ENCODE results near the gene GNB4. TPM values are rescaled to one million over a fixed set of nuclear protein-coding genes. Genes with fewer than 3 reads are reported as not detected.

GNB4 gene
- total RNA-seq, 2 experiments from 2014 or later: 0.41 to 0.56 TPM

GRCh38 chr3:179464323-179465092, 13.2 kb upstream of the GNB4 start:
- DNase-seq (peak in 3 of 14 experiments; percentile 4 to 16 (median 12)), ATAC-seq (ENCODE audit: poor library complexity) (no peak)

GRCh38 chr3:179463319-179463718, 12.0 kb upstream of the GNB4 start:
- no peak for DNase-seq
- no peaks in the 10 kb centered on the region for H3K9me3 Mint-ChIP-seq
- no peak overlapping the region for H3K27ac Mint-ChIP-seq
- H3K36me3 Mint-ChIP-seq (ENCODE audit: low read depth): no peaks in the 10 kb centered on the region
- peaks cover 28% of the 10 kb centered on the region for H3K27me3 Mint-ChIP-seq
- H3K27me3 ChIP-seq (ENCODE audit: control insufficient read depth in 1 of 2, insufficient read depth in 2 of 2, low read length in 2 of 2): no peaks in the 10 kb centered on the region
- peaks cover 7% of the 10 kb centered on the region for H3K4me1 ChIP-seq (ENCODE audit: insufficient read depth, low read length)
- intact Hi-C loops (cut with DNase I, micrococcal nuclease): no loop called here
- H3K4me1 Mint-ChIP-seq (ENCODE audit: low read depth): peaks cover 10% of the 10 kb centered on the region
- no peak overlapping the region for H3K4me3 ChIP-seq (ENCODE audit: low read length)
- H3K9me3 ChIP-seq (ENCODE audit: control insufficient read depth in 1 of 2, insufficient read depth in 1 of 2, low read length in 2 of 2): no peaks in the 10 kb centered on the region
- CTCF ChIA-PET: no interaction called here
- no peak for TF ChIP-seq CTCF (IDR thresholded peaks at IDR 0.05)
- H3K4me3 Mint-ChIP-seq: no peak overlapping the region
- H3K27ac ChIP-seq (ENCODE audit: low read depth in 1 of 2, low read length in 2 of 2): no peak overlapping the region
- no peak for ATAC-seq (ENCODE audit: poor library complexity)
- H3K36me3 ChIP-seq (ENCODE audit: insufficient read depth, low read length): no peaks in the 10 kb centered on the region
- POLR2A ChIA-PET: no interaction called here

More at GRCh38 chr3:179464323-179465092, 13.2 kb upstream of the GNB4 start:
- Mint-ChIP-seq H3K27ac (no peak overlapping the region), H3K4me3 (no peak overlapping the region), H3K9me3 (no peaks in the 10 kb centered on the region), H3K27me3 (peaks cover 20% of the 10 kb centered on the region), H3K36me3 (ENCODE audit: low read depth) (no peaks in the 10 kb centered on the region), H3K4me1 (ENCODE audit: low read depth) (peaks cover 10% of the 10 kb centered on the region)
- Histone ChIP-seq H3K27me3 (ENCODE audit: control insufficient read depth in 1 of 2, insufficient read depth in 2 of 2, low read length in 2 of 2) (no peaks in the 10 kb centered on the region), H3K27ac (ENCODE audit: low read depth in 1 of 2, low read length in 2 of 2) (no peak overlapping the region), H3K4me3 (ENCODE audit: low read length) (no peak overlapping the region), H3K36me3 (ENCODE audit: insufficient read depth, low read length) (no peaks in the 10 kb centered on the region), H3K4me1 (ENCODE audit: insufficient read depth, low read length) (peaks cover 7% of the 10 kb centered on the region), H3K9me3 (ENCODE audit: control insufficient read depth in 1 of 2, insufficient read depth in 1 of 2, low read length in 2 of 2) (no peaks in the 10 kb centered on the region)
- CTCF ChIA-PET: no interaction called here
- no peak for TF ChIP-seq CTCF (IDR thresholded peaks at IDR 0.05)
- intact Hi-C loops (cut with DNase I, micrococcal nuclease): no loop called here
- POLR2A ChIA-PET: no interaction called here

GRCh38 chr3:179460260-179460659, 9.0 kb upstream of the GNB4 start:
- H3K36me3 Mint-ChIP-seq (ENCODE audit: low read depth): no peaks in the 10 kb centered on the region
- H3K27me3 Mint-ChIP-seq: peaks cover 48% of the 10 kb centered on the region
- H3K4me3 Mint-ChIP-seq: no peak overlapping the region
- CTCF ChIA-PET: no interaction called here
- POLR2A ChIA-PET: no interaction called here
- TF ChIP-seq CTCF (IDR thresholded peaks at IDR 0.05): no peak
- Histone ChIP-seq H3K27ac (ENCODE audit: low read depth in 1 of 2, low read length in 2 of 2) (no peak overlapping the region), H3K27me3 (ENCODE audit: control insufficient read depth in 1 of 2, insufficient read depth in 2 of 2, low read length in 2 of 2) (peaks cover 0 to 3% of the 10 kb centered on the region in 2 experiments), H3K9me3 (ENCODE audit: control insufficient read depth in 1 of 2, insufficient read depth in 1 of 2, low read length in 2 of 2) (no peaks in the 10 kb centered on the region), H3K36me3 (ENCODE audit: insufficient read depth, low read length) (no peaks in the 10 kb centered on the region), H3K4me3 (ENCODE audit: low read length) (no peak overlapping the region), H3K4me1 (ENCODE audit: insufficient read depth, low read length) (peaks cover 7% of the 10 kb centered on the region)
- H3K27ac Mint-ChIP-seq: no peak overlapping the region
- H3K4me1 Mint-ChIP-seq (ENCODE audit: low read depth): peaks cover 10% of the 10 kb centered on the region
- DNase-seq: no peak
- no peak for ATAC-seq (ENCODE audit: poor library complexity)
- intact Hi-C loops (cut with DNase I, micrococcal nuclease): no loop called here
- H3K9me3 Mint-ChIP-seq: no peaks in the 10 kb centered on the region
